Measurements from ENCODE around the gene IFT43.

The IFT43 gene

DNA sequence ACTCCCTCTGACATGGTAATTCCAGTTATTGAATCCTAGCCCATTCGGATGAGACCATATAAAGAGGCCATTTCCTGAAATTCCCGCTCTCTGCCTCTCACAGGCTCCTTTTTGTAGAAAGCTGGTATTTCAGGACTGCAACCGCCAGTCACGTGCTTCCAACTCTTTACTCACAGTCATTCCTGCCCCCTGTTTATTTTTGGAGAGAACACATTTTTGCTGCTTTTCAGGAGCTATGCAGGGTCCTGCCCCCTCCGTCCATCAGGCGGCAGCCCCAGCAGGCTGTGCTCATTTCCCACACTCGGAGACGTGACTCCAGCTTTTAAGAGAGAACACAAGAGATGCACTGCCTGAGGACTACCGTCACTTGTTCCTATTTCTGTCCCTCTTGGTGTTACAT, 26.8 kb downstream of the IFT43 start:
- no peak overlapping the region for H3K9ac ChIP-seq (ENCODE audit: low read depth, low read length)

GRCh38 chr14:76015191-76015590, 29.6 kb downstream of the IFT43 start:
- peaks cover 6% of the 10 kb centered on the region; the same call in 1 of the 2 replicates for H3K36me3 ChIP-seq (ENCODE audit: insufficient read depth, low read length)
- H3K9me3 ChIP-seq (ENCODE audit: control insufficient read depth, insufficient read depth, low read length): no peaks in the 10 kb centered on the region
- H3K4me1 ChIP-seq (ENCODE audit: insufficient read depth, low read length): peaks cover 9% of the 10 kb centered on the region; the same call in 1 of the 2 replicates
- no peak overlapping the region for H3K9ac ChIP-seq (ENCODE audit: low read depth, low read length)

More for the DNA sequence above, 26.8 kb downstream of the IFT43 start:
- H3K36me3 ChIP-seq (ENCODE audit: insufficient read depth, low read length): peaks cover 14% of the 10 kb centered on the region; the same call in 1 of the 2 replicates
- peaks cover 9% of the 10 kb centered on the region; the same call in 1 of the 2 replicates for H3K4me1 ChIP-seq (ENCODE audit: insufficient read depth, low read length)
- H3K9me3 ChIP-seq (ENCODE audit: control insufficient read depth, insufficient read depth, low read length): no peaks in the 10 kb centered on the region

- H3K9ac ChIP-seq (ENCODE audit: low read depth, low read length): no peak overlapping the region
- no peaks in the 10 kb centered on the region for H3K9me3 ChIP-seq (ENCODE audit: control insufficient read depth, insufficient read depth, low read length)
- peaks cover 6% of the 10 kb centered on the region; the same call in 1 of the 2 replicates for H3K36me3 ChIP-seq (ENCODE audit: insufficient read depth, low read length)
- peaks cover 9% of the 10 kb centered on the region; the same call in 1 of the 2 replicates for H3K4me1 ChIP-seq (ENCODE audit: insufficient read depth, low read length)
Measured at GRCh38 chr14:76015668-76016067, 30.1 kb downstream of the IFT43 start.

- H3K36me3 ChIP-seq (ENCODE audit: insufficient read depth, low read length): peaks cover 4% of the 10 kb centered on the region; the same call in 1 of the 2 replicates
- H3K9me3 ChIP-seq (ENCODE audit: control insufficient read depth, insufficient read depth, low read length): no peaks in the 10 kb centered on the region
- peaks cover 11% of the 10 kb centered on the region; the same call in 1 of the 2 replicates for H3K4me1 ChIP-seq (ENCODE audit: insufficient read depth, low read length)
- H3K9ac ChIP-seq (ENCODE audit: low read depth, low read length): no peak overlapping the region
Measured at GRCh38 chr14:76019676-76020075, 34.1 kb downstream of the IFT43 start.

GRCh38 chr14:76022991-76023390, 37.4 kb downstream of the IFT43 start:
- Histone ChIP-seq H3K4me1 (ENCODE audit: insufficient read depth, low read length) (peaks cover 11% of the 10 kb centered on the region; the same call in 1 of the 2 replicates), H3K36me3 (ENCODE audit: insufficient read depth, low read length) (peaks cover 4% of the 10 kb centered on the region; the same call in 1 of the 2 replicates), H3K9me3 (ENCODE audit: control insufficient read depth, insufficient read depth, low read length) (no peaks in the 10 kb centered on the region), H3K9ac (ENCODE audit: low read depth, low read length) (no peak overlapping the region)

DNA sequence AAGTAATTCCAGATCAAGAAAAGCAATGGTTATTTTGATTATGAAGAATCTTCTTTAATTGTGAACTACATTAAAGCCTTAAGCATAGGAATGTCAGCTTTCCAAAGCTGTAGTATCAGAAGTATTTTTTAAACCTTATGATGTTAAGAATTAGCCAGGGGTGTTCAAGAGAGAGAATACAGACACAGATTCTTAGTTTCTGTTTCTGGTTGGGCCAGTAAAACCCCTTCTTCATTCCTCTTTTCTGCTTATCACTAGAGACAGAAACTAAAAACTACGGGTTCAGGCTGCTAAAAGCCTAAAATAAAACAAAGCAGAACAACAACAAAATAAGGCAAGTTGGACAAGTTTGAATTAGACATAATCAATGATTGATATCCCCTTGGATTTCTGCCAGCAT, 38.2 kb downstream of the IFT43 start:
- Histone ChIP-seq H3K4me1 (ENCODE audit: insufficient read depth, low read length) (peaks cover 11% of the 10 kb centered on the region; the same call in 1 of the 2 replicates), H3K9me3 (ENCODE audit: control insufficient read depth, insufficient read depth, low read length) (no peaks in the 10 kb centered on the region), H3K36me3 (ENCODE audit: insufficient read depth, low read length) (peaks cover 4% of the 10 kb centered on the region; the same call in 1 of the 2 replicates), H3K9ac (ENCODE audit: low read depth, low read length) (no peak overlapping the region)

- H3K4me1 ChIP-seq (ENCODE audit: insufficient read depth, low read length): peaks cover 11% of the 10 kb centered on the region; the same call in 1 of the 2 replicates
- no peak overlapping the region for H3K9ac ChIP-seq (ENCODE audit: low read depth, low read length)
- H3K9me3 ChIP-seq (ENCODE audit: control insufficient read depth, insufficient read depth, low read length): no peaks in the 10 kb centered on the region
- H3K36me3 ChIP-seq (ENCODE audit: insufficient read depth, low read length): peaks cover 4% of the 10 kb centered on the region; the same call in 1 of the 2 replicates
Measured at GRCh38 chr14:76024211-76024907, 38.8 kb downstream of the IFT43 start.

DNA sequence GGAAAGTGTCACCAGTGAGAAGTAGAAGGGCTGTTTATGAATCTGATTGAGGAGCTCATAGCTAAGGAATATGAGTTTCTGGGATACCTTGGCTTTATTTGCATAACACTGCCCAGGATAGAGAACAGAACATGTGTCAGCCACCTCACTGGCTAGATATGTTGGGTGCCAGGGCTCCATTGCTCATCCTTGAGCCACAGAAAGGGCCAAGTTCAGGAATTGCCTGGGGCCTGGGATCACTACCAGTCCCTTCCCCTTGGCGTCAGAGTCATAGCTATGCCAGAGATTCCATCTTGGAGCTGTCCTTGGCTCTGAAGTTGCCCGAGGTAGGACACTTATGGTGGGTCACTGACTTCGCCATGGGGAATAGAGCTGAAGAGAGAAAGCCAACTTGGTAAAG, 49.0 kb downstream of the IFT43 start:
- no peaks in the 10 kb centered on the region for H3K9me3 ChIP-seq (ENCODE audit: control insufficient read depth, insufficient read depth, low read length)
- no peaks in the 10 kb centered on the region; the same call in 1 of the 2 replicates for H3K36me3 ChIP-seq (ENCODE audit: insufficient read depth, low read length)
- no peak overlapping the region for H3K9ac ChIP-seq (ENCODE audit: low read depth, low read length)
- no peaks in the 10 kb centered on the region for H3K4me1 ChIP-seq (ENCODE audit: insufficient read depth, low read length)

GRCh38 chr14:76040704-76041103, 55.1 kb downstream of the IFT43 start:
- Histone ChIP-seq H3K4me1 (ENCODE audit: insufficient read depth, low read length) (no peaks in the 10 kb centered on the region), H3K36me3 (ENCODE audit: insufficient read depth, low read length) (no peaks in the 10 kb centered on the region), H3K9ac (ENCODE audit: low read depth, low read length) (no peak overlapping the region), H3K9me3 (ENCODE audit: control insufficient read depth, insufficient read depth, low read length) (no peaks in the 10 kb centered on the region)

GRCh38 chr14:76045773-76046172, 60.2 kb downstream of the IFT43 start:
- no peaks in the 10 kb centered on the region for H3K4me1 ChIP-seq (ENCODE audit: insufficient read depth, low read length)
- no peak overlapping the region for H3K9ac ChIP-seq (ENCODE audit: low read depth, low read length)
- no peaks in the 10 kb centered on the region for H3K9me3 ChIP-seq (ENCODE audit: control insufficient read depth, insufficient read depth, low read length)
- H3K36me3 ChIP-seq (ENCODE audit: insufficient read depth, low read length): no peaks in the 10 kb centered on the region

- no peaks in the 10 kb centered on the region for H3K36me3 ChIP-seq (ENCODE audit: insufficient read depth, low read length)
- no peak overlapping the region for H3K9ac ChIP-seq (ENCODE audit: low read depth, low read length)
- peaks cover 18% of the 10 kb centered on the region for H3K4me1 ChIP-seq (ENCODE audit: insufficient read depth, low read length)
- H3K9me3 ChIP-seq (ENCODE audit: control insufficient read depth, insufficient read depth, low read length): no peaks in the 10 kb centered on the region
Measured at GRCh38 chr14:76050250-76050649, 64.7 kb downstream of the IFT43 start.

DNA sequence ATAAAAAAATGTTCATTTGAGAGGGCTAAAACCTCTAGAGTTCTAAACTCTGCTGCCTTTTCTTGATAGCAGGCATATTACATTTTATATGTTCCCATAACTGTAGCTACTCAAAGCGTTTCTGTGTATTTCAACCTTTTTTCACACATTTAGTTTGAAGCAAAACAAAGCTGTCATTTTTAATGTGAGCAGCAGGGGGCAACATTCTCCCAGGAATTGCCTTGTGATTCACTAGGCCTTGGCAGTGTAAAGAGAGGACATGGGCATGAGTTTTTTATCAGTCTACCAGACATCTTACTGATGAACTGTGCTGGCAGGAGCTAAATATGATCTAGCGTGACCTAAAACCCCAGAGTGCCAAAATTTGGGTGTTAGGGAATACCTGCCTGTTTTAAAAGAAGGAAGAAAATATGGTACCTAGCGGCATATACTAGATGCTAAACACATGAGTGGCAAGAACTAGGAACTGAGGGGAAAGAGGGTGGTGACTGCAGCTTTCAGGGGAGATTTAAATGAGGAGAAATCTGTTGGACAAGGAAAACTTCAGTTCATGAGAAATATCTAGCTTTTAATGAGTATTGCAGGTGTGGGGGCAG, 65.3 kb downstream of the IFT43 start:
- Histone ChIP-seq H3K9ac (ENCODE audit: low read depth, low read length) (no peak overlapping the region), H3K4me1 (ENCODE audit: insufficient read depth, low read length) (peaks cover 18% of the 10 kb centered on the region), H3K9me3 (ENCODE audit: control insufficient read depth, insufficient read depth, low read length) (no peaks in the 10 kb centered on the region), H3K36me3 (ENCODE audit: insufficient read depth, low read length) (no peaks in the 10 kb centered on the region)

GRCh38 chr14:76051717-76052465, 66.3 kb downstream of the IFT43 start:
- no peaks in the 10 kb centered on the region for H3K36me3 ChIP-seq (ENCODE audit: insufficient read depth, low read length)
- peaks cover 18% of the 10 kb centered on the region for H3K4me1 ChIP-seq (ENCODE audit: insufficient read depth, low read length)
- H3K9ac ChIP-seq (ENCODE audit: low read depth, low read length): no peak overlapping the region
- H3K9me3 ChIP-seq (ENCODE audit: control insufficient read depth, insufficient read depth, low read length): no peaks in the 10 kb centered on the region

- Histone ChIP-seq H3K9ac (ENCODE audit: low read depth, low read length) (no peak overlapping the region), H3K9me3 (ENCODE audit: control insufficient read depth, insufficient read depth, low read length) (no peaks in the 10 kb centered on the region), H3K4me1 (ENCODE audit: insufficient read depth, low read length) (peaks cover 18% of the 10 kb centered on the region), H3K36me3 (ENCODE audit: insufficient read depth, low read length) (no peaks in the 10 kb centered on the region)
Measured at GRCh38 chr14:76053572-76054355, 68.2 kb downstream of the IFT43 start.
